ENCODE results near the gene TREH.

TREH gene

GRCh38 chr11:118646393-118646792 is 33.1 kb downstream of the TREH start:
- DNase-seq (ENCODE audit: low spot score): no peak

GRCh38 chr11:118645066-118645715 is 34.3 kb downstream of the TREH start:
- DNase-seq (ENCODE audit: low spot score): no peak

- DNase-seq (ENCODE audit: low spot score): no peak
These were observed 35.0 kb downstream of the TREH start for GRCh38 chr11:118644496-118644895.

- DNase-seq (ENCODE audit: low spot score): no peak
These were observed 35.5 kb downstream of the TREH start for GRCh38 chr11:118643995-118644345.

GRCh38 chr11:118643142-118643994 is 36.1 kb downstream of the TREH start:
- DNase-seq (ENCODE audit: low spot score): no peak

- DNase-seq (ENCODE audit: low spot score): no peak
These were observed 37.9 kb downstream of the TREH start for GRCh38 chr11:118641397-118642019.

- no peak for DNase-seq (ENCODE audit: low spot score)
These were observed 38.9 kb downstream of the TREH start for GRCh38 chr11:118640332-118641154.

GRCh38 chr11:118639899-118640298 is 39.6 kb downstream of the TREH start:
- DNase-seq (ENCODE audit: low spot score): no peak

- DNase-seq (ENCODE audit: low spot score): no peak
These were observed 40.7 kb downstream of the TREH start for GRCh38 chr11:118638726-118639125.

GRCh38 chr11:118636569-118637290 is 42.7 kb downstream of the TREH start:
- no peak for DNase-seq (ENCODE audit: low spot score)

GRCh38 chr11:118635642-118636041 is 43.8 kb downstream of the TREH start:
- no peak for DNase-seq (ENCODE audit: low spot score)

- no peak for DNase-seq (ENCODE audit: low spot score)
These were observed 44.2 kb downstream of the TREH start for GRCh38 chr11:118635237-118635591.

- DNase-seq (ENCODE audit: low spot score): no peak
These were observed 44.8 kb downstream of the TREH start for GRCh38 chr11:118634431-118635236.

- no peak for DNase-seq (ENCODE audit: low spot score)
These were observed 45.5 kb downstream of the TREH start for GRCh38 chr11:118633979-118634378.

GRCh38 chr11:118633319-118633690 is 46.1 kb downstream of the TREH start:
- DNase-seq (ENCODE audit: low spot score): no peak

GRCh38 chr11:118632577-118633318 is 46.7 kb downstream of the TREH start:
- no peak for DNase-seq (ENCODE audit: low spot score)

- no peak for DNase-seq (ENCODE audit: low spot score)
These were observed 48.1 kb downstream of the TREH start for GRCh38 chr11:118631142-118631909.

- DNase-seq (ENCODE audit: low spot score): no peak
These were observed 49.4 kb downstream of the TREH start for GRCh38 chr11:118629761-118630661.
